NCI-H526 (cell line): ENCODE results near the gene LCMT2.
"Not testable (repeated sequence)": the region's sequence is repeated elsewhere in the genome, so short reads cannot be mapped to it uniquely, and the experiment has no call there.

Source experiments
- DNase-seq, 2 experiments: peaks; one replicate each; lab custom pipeline; 2025; lab: John Stamatoyannopoulos, UW

Gene LCMT2

GRCh38 chr15:43316016-43316970, 14.1 kb downstream of the LCMT2 start:
- no peak for DNase-seq

GRCh38 chr15:43314171-43314570, 16.2 kb downstream of the LCMT2 start:
- DNase-seq: no peak

- no peak for DNase-seq
These were observed 18.0 kb downstream of the LCMT2 start for GRCh38 chr15:43312378-43312777.

GRCh38 chr15:43302205-43302817, 28.1 kb downstream of the LCMT2 start, which contains the start of gene TGM7:
TGM7 (minus strand) TSS chr15:43302255.
- no peak for DNase-seq

GRCh38 chr15:43299884-43300283, 30.5 kb downstream of the LCMT2 start:
- no peak for DNase-seq

GRCh38 chr15:43299411-43299810, 31.0 kb downstream of the LCMT2 start:
- no peak for DNase-seq

- no peak for DNase-seq
These were observed 36.2 kb downstream of the LCMT2 start for GRCh38 chr15:43294091-43294706.

GRCh38 chr15:43293432-43293831, 36.9 kb downstream of the LCMT2 start:
- DNase-seq: no peak

GRCh38 chr15:43292375-43293078, 37.8 kb downstream of the LCMT2 start:
- no peak for DNase-seq

GRCh38 chr15:43289656-43290055, 40.7 kb downstream of the LCMT2 start:
- DNase-seq: not testable (repeated sequence)

GRCh38 chr15:43287254-43287653, 43.1 kb downstream of the LCMT2 start:
- no peak for DNase-seq

GRCh38 chr15:43286074-43286473, 44.3 kb downstream of the LCMT2 start:
- no peak for DNase-seq

GRCh38 chr15:43285609-43286037, 44.8 kb downstream of the LCMT2 start:
- DNase-seq: peak; percentile 41 to 83

- no peak for DNase-seq
These were observed 46.8 kb downstream of the LCMT2 start for GRCh38 chr15:43283526-43283925.

GRCh38 chr15:43281926-43282602, 48.3 kb downstream of the LCMT2 start:
- DNase-seq: no peak

GRCh38 chr15:43280996-43281395, 49.4 kb downstream of the LCMT2 start:
- no peak for DNase-seq

GRCh38 chr15:43279496-43279895, 50.9 kb downstream of the LCMT2 start:
- no peak for DNase-seq

GRCh38 chr15:43278869-43279268, 51.5 kb downstream of the LCMT2 start:
- no peak for DNase-seq

- DNase-seq: no peak
These were observed 52.5 kb downstream of the LCMT2 start for GRCh38 chr15:43277901-43278300.

- DNase-seq: no peak
These were observed 53.0 kb downstream of the LCMT2 start for GRCh38 chr15:43277231-43277823.

- DNase-seq: no peak
These were observed 53.7 kb downstream of the LCMT2 start for GRCh38 chr15:43276563-43277200.
